H1 (cell line): ENCODE measurements around the gene NCCRP1. TPM values are rescaled to one million over a fixed set of nuclear protein-coding genes. Genes with fewer than 3 reads are reported as not detected.

ENCODE experiments used
- CTCF ChIA-PET: fragments of 300-600 bp; sonication (Branson Sonifier 250); formaldehyde crosslinking; loops from one replicate; lab custom pipeline; 2021; ENCODE audit not compliant: partially characterized antibody; lab: Charles Lee
- POLR2A ChIA-PET: fragments of 300-600 bp; sonication (Branson Sonifier 250); formaldehyde crosslinking; loops from one replicate; lab custom pipeline; 2021; ENCODE audit warnings: inconsistent platforms; ENCODE audit not compliant: partially characterized antibody; lab: Charles Lee
- DNase-seq, 2 experiments: peaks; one replicate each; pipeline versions ENCODE4 v3.0.0 to v3.0.0-alpha.2; 2010 to 2022; ENCODE audit warnings: low spot score in 2 of 2, low read depth in 1 of 2, mixed read lengths in 1 of 2
- FAIRE-seq: peaks from 2 replicates; lab custom pipeline; 2011; peaks lifted over from hg19 to GRCh38; lab: Jason Lieb, UNC
- H2AFZ ChIP-seq: 2 replicates; pipeline ENCODE4 v1.8.1; 2012; ENCODE audit warnings: low read length, inconsistent platforms
- H2AK5ac ChIP-seq: 2 replicates; pipeline ENCODE4 v1.6.1; 2013; ENCODE audit warnings: low read depth, low read length
- H2BK120ac ChIP-seq: replicated peaks from 2 replicates; pipeline ENCODE3; 2013; ENCODE audit warnings: low read depth, low read length, inconsistent platforms
- H2BK12ac ChIP-seq: 2 replicates; pipeline ENCODE4 v1.6.1; 2013; ENCODE audit warnings: low read depth, low read length
- H2BK15ac ChIP-seq: 2 replicates; pipeline ENCODE4 v1.6.1; 2013; ENCODE audit warnings: low read length
- H2BK20ac ChIP-seq: 2 replicates; pipeline ENCODE4 v1.6.1; 2013; ENCODE audit warnings: low read length
- H2BK5ac ChIP-seq: 2 replicates; pipeline ENCODE4 v1.6.1; 2013; ENCODE audit warnings: low read depth, low read length
- H3K14ac ChIP-seq: 2 replicates; pipeline ENCODE4 v1.6.1; 2013; ENCODE audit warnings: inconsistent platforms; ENCODE audit not compliant: insufficient read length
- H3K18ac ChIP-seq: 2 replicates; pipeline ENCODE4 v1.6.1; 2013; ENCODE audit warnings: low read length; ENCODE audit errors: extremely low read depth
- H3K23ac ChIP-seq: 2 replicates; pipeline ENCODE4 v1.6.1; 2013; ENCODE audit warnings: inconsistent platforms; ENCODE audit not compliant: insufficient read length
- H3K23me2 ChIP-seq: 2 replicates; pipeline ENCODE4 v1.6.1; 2013; ENCODE audit warnings: low read depth, low read length
- H3K27ac ChIP-seq: 2 replicates; pipeline ENCODE4 v1.6.1; 2011; ENCODE audit warnings: low read depth, low read length, inconsistent platforms
- H3K27me3 ChIP-seq, 4 experiments: replicated peaks in 1 of 4; 1 replicate in 1 of 4; 2 replicates in 3 of 4; pipeline versions ENCODE4 v1.6.1 to v1.8.1; 2011 to 2013; ENCODE audit warnings: low read length in 3 of 4, mild to moderate bottlenecking in 3 of 4, inconsistent platforms in 2 of 4, mixed read lengths in 2 of 4, moderate library complexity in 1 of 4; ENCODE audit not compliant: control insufficient read depth in 3 of 4, insufficient read depth in 3 of 4; ENCODE audit errors: extremely low read depth in 1 of 4
- H3K36me3 ChIP-seq, 4 experiments: 2 replicates each; pipeline versions ENCODE4 v1.6.1 to v1.8.1; 2011 to 2013; ENCODE audit warnings: mild to moderate bottlenecking in 4 of 4, low read length in 3 of 4, moderate library complexity in 2 of 4, control low read depth in 1 of 4, inconsistent platforms in 1 of 4; ENCODE audit not compliant: insufficient read depth in 4 of 4, control insufficient read depth in 2 of 4
- H3K4ac ChIP-seq: replicated peaks from 2 replicates; pipeline ENCODE3; 2013; ENCODE audit warnings: low read length, low read depth, mixed read lengths, inconsistent platforms; ENCODE audit not compliant: insufficient read length
- H3K4me1 ChIP-seq, 4 experiments: replicated peaks in 1 of 4; 1 replicate in 1 of 4; 2 replicates in 3 of 4; pipeline versions ENCODE4 v1.6.1 to v1.8.1; 2011 to 2013; ENCODE audit warnings: low read length in 3 of 4, inconsistent platforms in 2 of 4, mixed read lengths in 1 of 4; ENCODE audit not compliant: insufficient read depth in 4 of 4, control insufficient read depth in 3 of 4
- H3K4me2 ChIP-seq, 2 experiments: 2 replicates each; pipeline versions ENCODE4 v1.6.1 to v1.8.1; 2011 to 2013; ENCODE audit warnings: low read depth in 2 of 2, low read length in 2 of 2, control low read depth in 1 of 2, inconsistent platforms in 1 of 2, mild to moderate bottlenecking in 1 of 2; ENCODE audit not compliant: insufficient read depth in 1 of 2
- H3K4me3 ChIP-seq, 4 experiments: fragments of 200-600, 300-600 bp in 1 of 4; sonication (generic), shearing (Covaris generic), sonication (Bioruptor Twin) in 1 of 4; 2 replicates each; pipeline versions ENCODE4 v1.5.1 to v1.8.1; 2011 to 2016; ENCODE audit warnings: low read length in 4 of 4, low read depth in 3 of 4, control low read depth in 2 of 4, inconsistent platforms in 2 of 4, mild to moderate bottlenecking in 2 of 4, mixed read lengths in 1 of 4, moderate library complexity in 1 of 4; ENCODE audit not compliant: insufficient read depth in 2 of 4; ENCODE audit errors: extremely low read depth in 1 of 4
- H3K56ac ChIP-seq: replicated peaks from 2 replicates; pipeline ENCODE3; 2013; ENCODE audit warnings: low read depth, mild to moderate bottlenecking, mixed read lengths, low read length, inconsistent platforms; ENCODE audit not compliant: insufficient read length
- H3K79me1 ChIP-seq: 2 replicates; pipeline ENCODE4 v1.6.1; 2013; ENCODE audit warnings: low read depth, low read length, control low read depth
- H3K79me2 ChIP-seq, 2 experiments: 2 replicates each; pipeline versions ENCODE4 v1.6.1 to v1.8.1; 2012 to 2013; ENCODE audit warnings: low read length in 2 of 2, mild to moderate bottlenecking in 2 of 2, inconsistent platforms in 1 of 2; ENCODE audit not compliant: insufficient read depth in 2 of 2, control insufficient read depth in 1 of 2
- H3K9ac ChIP-seq, 4 experiments: replicated peaks in 1 of 4; 1 replicate in 1 of 4; 2 replicates in 3 of 4; pipeline versions ENCODE4 v1.6.1 to v1.8.1; 2011 to 2013; ENCODE audit warnings: low read depth in 3 of 4, low read length in 3 of 4, control low read depth in 2 of 4, mild to moderate bottlenecking in 2 of 4, moderate library complexity in 2 of 4, inconsistent platforms in 1 of 4; ENCODE audit errors: extremely low read depth in 1 of 4
- H3K9me3 ChIP-seq, 2 experiments: 2 replicates each; pipeline versions ENCODE4 v1.6.1 to v1.8.1; 2012 to 2013; ENCODE audit warnings: mild to moderate bottlenecking in 2 of 2, moderate library complexity in 2 of 2, control low read depth in 1 of 2, inconsistent platforms in 1 of 2, low read depth in 1 of 2, low read length in 1 of 2, mixed read lengths in 1 of 2; ENCODE audit not compliant: insufficient read depth in 2 of 2
- H4K20me1 ChIP-seq, 2 experiments: replicated peaks in 1 of 2; 2 replicates each; pipeline versions ENCODE3 to v1.8.1; 2011 to 2013; ENCODE audit warnings: inconsistent platforms in 2 of 2, low read length in 2 of 2, mild to moderate bottlenecking in 1 of 2; ENCODE audit not compliant: insufficient read depth in 2 of 2, control insufficient read depth in 1 of 2
- H4K5ac ChIP-seq: 2 replicates; pipeline ENCODE4 v1.6.1; 2013; ENCODE audit warnings: low read length, low read depth, mixed read lengths, inconsistent platforms; ENCODE audit not compliant: insufficient read length
- H4K8ac ChIP-seq: 2 replicates; pipeline ENCODE4 v1.8.0; 2013; ENCODE audit warnings: mild to moderate bottlenecking, moderate library complexity, low read length, inconsistent platforms; ENCODE audit not compliant: insufficient read depth; ENCODE audit errors: extremely low read depth
- H4K91ac ChIP-seq: replicated peaks from 2 replicates; pipeline ENCODE3; 2013; ENCODE audit warnings: low read length, mixed read lengths, inconsistent platforms; ENCODE audit not compliant: insufficient read length
- KDM1A ChIP-seq: fragments of 200-600, 300-600 bp; sonication (generic); IDR thresholded peaks from 2 replicates; pipeline ENCODE4 v1.7.1; 2016; ENCODE audit warnings: mild to moderate bottlenecking, low read length, borderline replicate concordance
- NANOG ChIP-seq: IDR thresholded peaks from 2 replicates; pipeline ENCODE4 v1.6.1; 2011; ENCODE audit warnings: low read length, low read depth, mild to moderate bottlenecking, inconsistent platforms; ENCODE audit not compliant: insufficient read depth, poor library complexity, severe bottlenecking
- RAD21 ChIP-seq, 2 experiments: IDR thresholded peaks in 1 of 2; conservative IDR thresholded peaks in 1 of 2; 2 replicates each; pipeline ENCODE4 v1.6.1; 2011; ENCODE audit warnings: low read depth in 2 of 2, low read length in 2 of 2, improper control_type of control experiment in 1 of 2, inconsistent platforms in 1 of 2, mild to moderate bottlenecking in 1 of 2, moderate library complexity in 1 of 2
- WGBS, 2 experiments: shearing (Covaris generic) in 1 of 2; methylation state at CpG; one replicate each; pipeline versions ENCODE4 v1.1.6 to v1.1.7; 2013 to 2015; ENCODE audit warnings: low lambda C conversion rate in 2 of 2, mixed read lengths in 2 of 2, inconsistent platforms in 1 of 2, low coverage in 1 of 2, missing lambda C conversion rate in 1 of 2; ENCODE audit not compliant: insufficient replicate concordance in 2 of 2, insufficient coverage in 1 of 2, insufficient read length in 1 of 2; ENCODE audit errors: extremely low coverage in 1 of 2, missing lambda C conversion rate in 1 of 2; 5-methylcytosine and 5-hydroxymethylcytosine counted together
- polyA plus RNA-seq, 7 experiments: library from polyadenylated mRNA; depleted of rRNA in 3 of 7; stranded (reverse) in 5 of 7; unstranded in 2 of 7; fragments of >200 nt in 5 of 7; fragments of 200-250 nt in 2 of 7; gene quantifications; 1 replicate in 5 of 7; 2 replicates in 1 of 7; 4 replicates in 1 of 7; pipeline versions ENCODE4 v1.2.1 to v1.2.3, GENCODE V29; 2011 to 2013; ENCODE audit warnings: missing spikeins in 2 of 7, mixed read lengths in 2 of 7
- total RNA-seq: library from RNA; stranded (reverse); fragmentation: NEBNext Ultra II Directional; extraction: Animal tissue kit (Norgen Biotek cat#: 25700); gene quantifications from 2 replicates; pipeline ENCODE4 v1.2.1, GENCODE V29; 2021

The NCCRP1 gene
- total and polyA plus RNA-seq, 2 of the 8 experiments (the other 6 are each of a cell fraction or from before 2014, with no cell fraction given) = 2.8 to 7.9 TPM

DNA sequence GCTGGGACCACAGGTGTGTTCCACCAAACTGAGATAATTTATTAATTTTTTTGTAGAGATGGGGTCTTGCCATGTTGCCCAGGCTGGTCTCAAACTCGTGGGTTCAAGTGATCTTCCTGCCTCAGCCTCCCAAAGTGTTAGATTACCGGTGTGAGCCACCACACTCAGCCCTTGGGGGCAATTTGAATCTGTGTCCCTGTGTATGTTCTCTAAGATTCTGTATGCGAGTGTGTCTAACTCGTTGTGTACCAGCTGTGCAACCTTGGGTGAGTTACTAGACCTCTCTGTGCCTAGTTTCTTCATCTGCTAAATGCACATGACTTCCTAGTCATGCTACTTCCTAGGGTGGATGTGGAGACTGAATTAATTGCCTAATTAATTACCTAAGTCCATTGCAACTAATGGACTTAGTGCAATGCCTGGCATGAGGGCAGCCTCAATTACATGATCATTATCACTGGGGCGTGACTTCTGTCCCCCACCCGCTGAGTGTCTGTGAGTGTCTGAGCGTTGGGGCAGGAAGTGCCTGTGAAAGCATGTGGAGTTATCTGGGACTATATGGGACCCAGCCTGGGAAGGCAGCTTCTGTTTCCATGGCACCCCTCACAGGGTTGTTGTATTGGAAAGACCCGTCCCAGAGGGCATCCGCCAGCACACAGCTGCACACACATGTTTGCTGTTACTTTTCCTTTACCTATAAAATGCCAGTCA lies 1.8 kb upstream of the NCCRP1 start:
- H2BK20ac ChIP-seq = 0 out of 2 replicates have a peak overlapping the region, but pooled peaks have one; percentile 32
- ChIA-PET CTCF (interaction anchor here (0.6 to 7.1 kb wide), 7 partner anchors 8 to 133 kb away, joined by 3 to 53 read pairs (median 5); partner anchors contain the start of gene SYCN), POLR2A (interaction anchor here (1.0 to 1.7 kb wide), 2 partner anchors 67 to 75 kb away, joined by 3 to 5 read pairs; no protein-coding TSS in a partner anchor)
- H3K9ac ChIP-seq = no peak overlapping the region
- H3K4me1 ChIP-seq = peaks cover 0 to 9% (median 8%) of the 10 kb centered on the region in 4 experiments; a peak in 6 of 7 replicates
- H3K27ac ChIP-seq = no peak overlapping the region
- peaks cover 8% of the 10 kb centered on the region; the same call in 1 of the 2 replicates for H3K23me2 ChIP-seq
- no peak for DNase-seq
- peaks cover 0 to 2% of the 10 kb centered on the region in 2 experiments for H4K20me1 ChIP-seq
- TF ChIP-seq NANOG = no peak
- no peak for TF ChIP-seq RAD21 (IDR thresholded peaks at IDR 0.05 in 1 of 2, conservative IDR thresholded peaks at IDR 0.05 in 1 of 2; ENCODE audit: low read depth in 2 of 2, low read length in 2 of 2)
- peak; percentile 79; the same call in 1 of the 2 replicates for TF ChIP-seq KDM1A
- TF ChIP-seq, all 59 proteins: peak for 1
- Histone ChIP-seq H3K56ac (no peak overlapping the region), H4K5ac (no peak overlapping the region), H3K9me3 (no peaks in the 10 kb centered on the region), H2AK5ac (no peak overlapping the region), H3K18ac (no peak overlapping the region), H2BK5ac (no peak overlapping the region), H3K27me3 (peaks cover 11 to 28% (median 21%) of the 10 kb centered on the region in 4 experiments), H3K79me2 (no peaks in the 10 kb centered on the region), H3K4ac (no peak overlapping the region), H4K91ac (no peak overlapping the region), H3K36me3 (no peaks in the 10 kb centered on the region), H2BK15ac (0 out of 2 replicates have a peak overlapping the region, but pooled peaks have one; percentile 61), H3K23ac (no peak overlapping the region), H4K8ac (no peak overlapping the region), H3K4me2 (no peak overlapping the region), H3K14ac (no peak overlapping the region), H3K79me1 (no peaks in the 10 kb centered on the region), H2BK12ac (0 out of 2 replicates have a peak overlapping the region, but pooled peaks have one; percentile 19), H2AFZ (no peak overlapping the region), H3K4me3 (no peak overlapping the region), H2BK120ac (no peak overlapping the region)
- no peak for FAIRE-seq
- 84% methylated on average over 9 of the region's 9 CpGs; no CpG with 5 or more reads in 1 of the 2 experiments for WGBS, 2 experiments
